Peyer's patch (tissue), 4 donors: Measurements from ENCODE around the gene KISS1R.

Experiments used
- POLR2A ChIP-seq, 2 donors: fragments of 450-650 bp; IDR thresholded peaks; one replicate each; pipeline ENCODE4 v1.5.1; 2017; ENCODE audit warnings: antibody characterized with exemption in 2 of 2, mild to moderate bottlenecking in 2 of 2, moderate library complexity in 2 of 2
- TF ChIP-seq, protein P1 (sequence below), 6 experiments: fragments of 450-650 bp in 4 of 6; fragments of 200-600 bp in 2 of 6; sonication (generic) in 1 of 6; IDR thresholded peaks; one replicate each; pipeline ENCODE4 v1.5.1; 2017 to 2019; ENCODE audit warnings: antibody characterized with exemption in 6 of 6, mild to moderate bottlenecking in 3 of 6, moderate library complexity in 1 of 6

DNA sequence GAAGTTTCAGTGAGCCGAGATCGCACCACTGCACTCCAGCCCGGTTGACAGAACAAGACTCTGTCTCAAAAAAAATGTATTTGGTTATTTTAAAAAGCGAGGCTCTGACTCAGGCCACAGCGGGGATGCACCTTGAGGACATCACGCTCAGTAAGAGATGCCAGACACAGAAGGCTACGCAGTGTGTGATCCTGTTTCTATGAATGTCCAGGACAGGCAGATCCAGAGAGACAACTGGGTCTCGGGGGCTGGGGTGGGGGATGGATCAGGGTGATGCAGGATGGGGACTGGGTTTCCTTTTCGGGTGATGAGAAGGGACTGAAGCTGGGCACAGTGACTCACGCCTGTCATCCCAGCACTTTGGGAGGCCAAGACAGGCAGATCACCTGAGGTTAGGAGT, 29.5 kb upstream of the KISS1R start:
- TF ChIP-seq POLR2A (IDR thresholded peaks at IDR 0.05): no peak
- TF ChIP-seq, protein P1, sequence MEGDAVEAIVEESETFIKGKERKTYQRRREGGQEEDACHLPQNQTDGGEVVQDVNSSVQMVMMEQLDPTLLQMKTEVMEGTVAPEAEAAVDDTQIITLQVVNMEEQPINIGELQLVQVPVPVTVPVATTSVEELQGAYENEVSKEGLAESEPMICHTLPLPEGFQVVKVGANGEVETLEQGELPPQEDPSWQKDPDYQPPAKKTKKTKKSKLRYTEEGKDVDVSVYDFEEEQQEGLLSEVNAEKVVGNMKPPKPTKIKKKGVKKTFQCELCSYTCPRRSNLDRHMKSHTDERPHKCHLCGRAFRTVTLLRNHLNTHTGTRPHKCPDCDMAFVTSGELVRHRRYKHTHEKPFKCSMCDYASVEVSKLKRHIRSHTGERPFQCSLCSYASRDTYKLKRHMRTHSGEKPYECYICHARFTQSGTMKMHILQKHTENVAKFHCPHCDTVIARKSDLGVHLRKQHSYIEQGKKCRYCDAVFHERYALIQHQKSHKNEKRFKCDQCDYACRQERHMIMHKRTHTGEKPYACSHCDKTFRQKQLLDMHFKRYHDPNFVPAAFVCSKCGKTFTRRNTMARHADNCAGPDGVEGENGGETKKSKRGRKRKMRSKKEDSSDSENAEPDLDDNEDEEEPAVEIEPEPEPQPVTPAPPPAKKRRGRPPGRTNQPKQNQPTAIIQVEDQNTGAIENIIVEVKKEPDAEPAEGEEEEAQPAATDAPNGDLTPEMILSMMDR (IDR thresholded peaks at IDR 0.05): no peak
